ENCODE results near the gene GPR153.

- no peak for TF ChIP-seq POLR2A (IDR thresholded peaks at IDR 0.05)
- TF ChIP-seq CTCF (IDR thresholded peaks at IDR 0.05): no peak
Observed at GRCh38 chr1:6241887-6242740, 18.8 kb downstream of the GPR153 start.
